IMR-90 (cell line): Measurements from ENCODE around the gene TMEM100. TPM values are rescaled to one million over a fixed set of nuclear protein-coding genes. Genes with fewer than 3 reads are reported as not detected.

ENCODE experiments used
- ATAC-seq: fragments of 200-7000 bp; cut with Tn5 transposase; 2 replicates; pipeline ENCODE4 v1.9.1; 2020; ENCODE audit warnings: low read depth, mild to moderate bottlenecking, moderate library complexity
- BruUV-seq: library from RNA; stranded (reverse); fragments of 400-500 nt; replicated peaks from 2 replicates; lab custom pipeline; 2021; lab: Mats Ljungman, UMichigan
- CTCF ChIA-PET: fragments of 300-600 bp; formaldehyde crosslinking; extraction: SDS; loops from one replicate; lab custom pipeline; 2021; ENCODE audit warnings: antibody characterized with exemption; lab: Yijun Ruan, JAX
- POLR2A ChIA-PET: fragments of 300-600 bp; sonication (Branson Sonifier 250); formaldehyde crosslinking; loops from one replicate; lab custom pipeline; 2022; ENCODE audit warnings: antibody characterized with exemption; ENCODE audit not compliant: unreplicated experiment; lab: Charles Lee
- DNase-seq: peaks from one replicate; pipeline ENCODE4 v3.0.0; 2013
- H2AFZ ChIP-seq: replicated peaks from 2 replicates; pipeline ENCODE3; 2013; ENCODE audit warnings: low read length, mild to moderate bottlenecking; ENCODE audit not compliant: poor library complexity
- H2AK5ac ChIP-seq: 2 replicates; pipeline ENCODE4 v1.6.1; 2013; ENCODE audit warnings: low read depth, low read length, inconsistent platforms
- H2AK9ac ChIP-seq: replicated peaks from 2 replicates; pipeline ENCODE3; 2013; ENCODE audit warnings: mild to moderate bottlenecking, low read depth, low read length, moderate library complexity; ENCODE audit not compliant: poor library complexity
- H2BK120ac ChIP-seq: 2 replicates; pipeline ENCODE4 v1.6.1; 2013; ENCODE audit warnings: low read depth, low read length, inconsistent platforms
- H2BK15ac ChIP-seq: 3 replicates; pipeline ENCODE4 v1.6.1; 2013; ENCODE audit warnings: low read depth, low read length, inconsistent platforms
- H2BK20ac ChIP-seq: 2 replicates; pipeline ENCODE4 v1.6.1; 2013; ENCODE audit warnings: low read depth, mild to moderate bottlenecking, inconsistent platforms, low read length, moderate library complexity
- H2BK5ac ChIP-seq: 2 replicates; pipeline ENCODE4 v1.6.1; 2013; ENCODE audit warnings: mild to moderate bottlenecking, low read depth, low read length, inconsistent platforms; ENCODE audit not compliant: poor library complexity, severe bottlenecking
- H3K14ac ChIP-seq: replicated peaks from 2 replicates; pipeline ENCODE4 v1.6.1; 2013; ENCODE audit warnings: low read depth, low read length, inconsistent platforms
- H3K18ac ChIP-seq: 2 replicates; pipeline ENCODE4 v1.6.1; 2013; ENCODE audit warnings: low read depth, low read length, control low read depth
- H3K23ac ChIP-seq: 2 replicates; pipeline ENCODE4 v1.6.1; 2013; ENCODE audit warnings: low read depth, low read length, inconsistent platforms
- H3K27ac ChIP-seq: 2 replicates; pipeline ENCODE4 v1.5.1; 2013; ENCODE audit warnings: mild to moderate bottlenecking, control low read depth, low read length; ENCODE audit not compliant: insufficient read depth
- H3K27me3 ChIP-seq: 2 replicates; pipeline ENCODE4 v1.6.1; 2013; ENCODE audit warnings: low read length; ENCODE audit not compliant: control insufficient read depth, insufficient read depth
- H3K36me3 ChIP-seq: 2 replicates; pipeline ENCODE4 v1.6.1; 2013; ENCODE audit warnings: low read length, mixed read lengths; ENCODE audit not compliant: control insufficient read depth, insufficient read depth
- H3K4ac ChIP-seq: 2 replicates; pipeline ENCODE4 v1.6.1; 2013; ENCODE audit warnings: low read depth, low read length, inconsistent platforms
- H3K4me1 ChIP-seq: 2 replicates; pipeline ENCODE4 v1.6.1; 2013; ENCODE audit warnings: low read length, mixed read lengths; ENCODE audit not compliant: control insufficient read depth, insufficient read depth
- H3K4me2 ChIP-seq: 2 replicates; pipeline ENCODE4 v1.6.1; 2013; ENCODE audit warnings: low read depth, mild to moderate bottlenecking, control low read depth, low read length, moderate library complexity
- H3K4me3 ChIP-seq: 2 replicates; pipeline ENCODE4 v1.5.1; 2013; ENCODE audit warnings: low read depth, mild to moderate bottlenecking, control low read depth, low read length, moderate library complexity; ENCODE audit not compliant: insufficient read depth
- H3K56ac ChIP-seq: 2 replicates; pipeline ENCODE4 v1.6.1; 2013; ENCODE audit warnings: low read length, inconsistent platforms; ENCODE audit not compliant: insufficient read depth; ENCODE audit errors: extremely low read depth
- H3K79me1 ChIP-seq, 2 experiments: 2 replicates each; pipeline ENCODE4 v1.6.1; 2013; ENCODE audit warnings: low read length in 2 of 2, inconsistent platforms in 1 of 2, low read depth in 1 of 2
- H3K9ac ChIP-seq: 2 replicates; pipeline ENCODE4 v1.6.1; 2013; ENCODE audit warnings: low read depth, low read length, control low read depth
- H3K9me1 ChIP-seq: 2 replicates; pipeline ENCODE4 v1.6.1; 2013; ENCODE audit warnings: low read length, inconsistent platforms; ENCODE audit not compliant: insufficient read depth
- H3K9me3 ChIP-seq: 2 replicates; pipeline ENCODE4 v1.6.1; 2013; ENCODE audit warnings: low read length; ENCODE audit not compliant: control insufficient read depth, insufficient read depth
- H4K20me1 ChIP-seq: 2 replicates; pipeline ENCODE4 v1.6.1; 2013; ENCODE audit warnings: low read length, inconsistent platforms; ENCODE audit not compliant: insufficient read depth
- H4K5ac ChIP-seq: 2 replicates; pipeline ENCODE4 v1.6.1; 2013; ENCODE audit warnings: mild to moderate bottlenecking, low read depth, low read length, control low read depth
- H4K8ac ChIP-seq, 2 experiments: 2 replicates each; pipeline ENCODE4 v1.6.1; 2013; ENCODE audit warnings: low read depth in 2 of 2, low read length in 2 of 2, control low read depth in 1 of 2, inconsistent platforms in 1 of 2
- H4K91ac ChIP-seq: 2 replicates; pipeline ENCODE4 v1.6.1; 2013; ENCODE audit warnings: low read depth, low read length, inconsistent platforms; ENCODE audit not compliant: insufficient read depth
- BHLHE40 ChIP-seq: fragments of 150-350 bp; IDR thresholded peaks from 2 replicates; pipeline ENCODE4 v1.6.1; 2016; ENCODE audit warnings: mild to moderate bottlenecking, low read depth, low read length
- CEBPB ChIP-seq: IDR thresholded peaks from 2 replicates; pipeline ENCODE4 v1.6.1; 2012; ENCODE audit warnings: low read depth, low read length, improper control_type of control experiment
- CHD1 ChIP-seq: IDR thresholded peaks from 2 replicates; pipeline ENCODE4 v1.6.1; 2012; ENCODE audit warnings: low read depth, low read length, improper control_type of control experiment
- FOS ChIP-seq: fragments of 150-350 bp; IDR thresholded peaks from 2 replicates; pipeline ENCODE4 v1.6.1; 2016; ENCODE audit warnings: low read depth, low read length
- MAFK ChIP-seq: IDR thresholded peaks from 2 replicates; pipeline ENCODE4 v1.6.1; 2012; ENCODE audit warnings: low read depth, low read length, improper control_type of control experiment
- MAZ ChIP-seq: IDR thresholded peaks from 2 replicates; pipeline ENCODE4 v1.6.1; 2012; ENCODE audit warnings: low read depth, mild to moderate bottlenecking, low read length, improper control_type of control experiment, moderate library complexity, borderline replicate concordance
- MXI1 ChIP-seq: IDR thresholded peaks from 2 replicates; pipeline ENCODE4 v1.6.1; 2012; ENCODE audit warnings: low read depth, mild to moderate bottlenecking, low read length, moderate library complexity, borderline replicate concordance
- NFE2L2 ChIP-seq: fragments of 150-350 bp; IDR thresholded peaks from 2 replicates; pipeline ENCODE4 v1.6.1; 2016; ENCODE audit warnings: low read depth, mild to moderate bottlenecking, low read length
- POLR2A ChIP-seq: IDR thresholded peaks from 2 replicates; pipeline ENCODE4 v1.6.1; 2012; ENCODE audit warnings: mild to moderate bottlenecking, low read depth, low read length
- RAD21 ChIP-seq: IDR thresholded peaks from 2 replicates; pipeline ENCODE4 v1.6.1; 2012; ENCODE audit warnings: low read length, improper control_type of control experiment
- RCOR1 ChIP-seq: IDR thresholded peaks from 2 replicates; pipeline ENCODE4 v1.6.1; 2012; ENCODE audit warnings: mild to moderate bottlenecking, low read length, improper control_type of control experiment; ENCODE audit not compliant: insufficient replicate concordance
- RFX5 ChIP-seq: IDR thresholded peaks from 2 replicates; pipeline ENCODE4 v1.8.0; 2012; ENCODE audit warnings: low read depth, mild to moderate bottlenecking, low read length, moderate library complexity
- SMC3 ChIP-seq: fragments of 150-350 bp; IDR thresholded peaks from 2 replicates; pipeline ENCODE4 v1.6.1; 2016; ENCODE audit warnings: low read depth, mild to moderate bottlenecking, antibody characterized with exemption, low read length, moderate library complexity
- USF2 ChIP-seq: fragments of 150-350 bp; IDR thresholded peaks from 2 replicates; pipeline ENCODE4 v1.6.1; 2017; ENCODE audit warnings: mild to moderate bottlenecking, antibody characterized with exemption, low read length, low read depth
- WGBS, 2 experiments: methylation state at CpG; one replicate each; pipeline versions ENCODE4 v1.1.5 to v1.1.7; 2013; ENCODE audit warnings: missing lambda C conversion rate in 2 of 2; ENCODE audit not compliant: insufficient read length in 1 of 2; ENCODE audit errors: extremely low coverage in 2 of 2; 5-methylcytosine and 5-hydroxymethylcytosine counted together
- dilution Hi-C: fragments of 300-500 bp; cut with HindIII; formaldehyde crosslinking; loops from one replicate; pipeline ENCODE4 v1.14.3; 2018; ENCODE audit warnings: low sequenced_read_pairs; ENCODE audit not compliant: unreplicated experiment
- in situ Hi-C: fragments of 300-500 bp; cut with MboI; formaldehyde crosslinking; loops from 3 replicates; pipeline ENCODE4 v1.14.3; 2019; ENCODE audit warnings: low sequenced_read_pairs, inconsistent platforms, mixed read lengths
- intact Hi-C: fragments of 100-400 bp; cut with micrococcal nuclease; formaldehyde crosslinking; loops from 2 replicates; pipeline ENCODE4 v1.10.0; 2022
- polyA plus RNA-seq, 3 experiments: library from polyadenylated mRNA; depleted of rRNA; stranded (reverse); fragments of >200 nt; gene quantifications; 2 replicates each; pipeline ENCODE4 v1.2.3, GENCODE V29; 2012; ENCODE audit warnings: low replicate concordance in 1 of 3
- total RNA-seq: library from RNA; depleted of rRNA; stranded (reverse); fragments of >200 nt; gene quantifications from 2 replicates; pipeline ENCODE4 v1.2.3, GENCODE V29; 2012
- TF ChIP-seq, protein P1 (sequence below): conservative IDR thresholded peaks from 2 replicates; pipeline ENCODE4 v1.5.1; 2012; ENCODE audit warnings: mild to moderate bottlenecking, low read depth, low read length, improper control_type of control experiment
- TF ChIP-seq, protein P2 (sequence below): fragments of 150-350 bp; IDR thresholded peaks from 2 replicates; pipeline ENCODE4 v1.6.1; 2016; ENCODE audit warnings: low read depth, mild to moderate bottlenecking, low read length, moderate library complexity, borderline replicate concordance

The TMEM100 gene
- total and polyA plus RNA-seq, 2 of the 4 experiments (the other 2 are of a cell fraction): 0.21 to 0.36 TPM

- Histone ChIP-seq H3K4ac (no peak overlapping the region), H4K5ac (no peak overlapping the region), H3K36me3 (peaks cover 3% of the 10 kb centered on the region), H3K27me3 (no peaks in the 10 kb centered on the region), H2AFZ (no peak overlapping the region), H3K14ac (no peak overlapping the region), H4K8ac (no peak overlapping the region), H3K9ac (no peak overlapping the region), H3K9me3 (no peaks in the 10 kb centered on the region), H4K91ac (no peak overlapping the region), H3K79me1 (peaks cover 24 to 53% of the 10 kb centered on the region in 2 experiments), H3K18ac (no peak overlapping the region), H3K23ac (no peak overlapping the region), H4K20me1 (0 out of 2 replicates have a peak, but pooled peaks cover 3% of the 10 kb centered on the region), H3K56ac (no peak overlapping the region), H2BK15ac (no peak overlapping the region), H2BK5ac (no peak overlapping the region), H2AK5ac (no peak overlapping the region), H3K4me1 (no peaks in the 10 kb centered on the region), H3K4me3 (no peak overlapping the region), H2BK120ac (no peak overlapping the region), H2AK9ac (no peak overlapping the region), H3K27ac (no peak overlapping the region), H2BK20ac (no peak overlapping the region), H3K4me2 (no peak overlapping the region), H3K9me1 (peaks cover 3% of the 10 kb centered on the region; the same call in 1 of the 2 replicates)
- in situ Hi-C loops (no loop called here), intact Hi-C loops (loop anchor here (10.0 kb wide), 1 partner anchor 333 kb away; the partner anchor contains the start of gene MMD), dilution Hi-C loops (no loop called here)
- DNase-seq (no peak), ATAC-seq (no peak)
- POLR2A ChIA-PET: interaction anchor here (0.6 kb wide), 1 partner anchor 1238 kb away, joined by 3 read pairs; no protein-coding TSS in a partner anchor
- CTCF ChIA-PET: no interaction called here
- BruUV-seq: no TSS peak
- WGBS, 2 experiments: no CpG with 5 or more reads among the region's 1 CpG
- no peak for TF ChIP-seq CHD1
- no peak for TF ChIP-seq FOS
- no peak for TF ChIP-seq CEBPB
- no peak for TF ChIP-seq MAFK
- no peak for TF ChIP-seq RFX5
- no peak for TF ChIP-seq POLR2A
- TF ChIP-seq SMC3: no peak
- TF ChIP-seq USF2: no peak
- TF ChIP-seq, protein P1, sequence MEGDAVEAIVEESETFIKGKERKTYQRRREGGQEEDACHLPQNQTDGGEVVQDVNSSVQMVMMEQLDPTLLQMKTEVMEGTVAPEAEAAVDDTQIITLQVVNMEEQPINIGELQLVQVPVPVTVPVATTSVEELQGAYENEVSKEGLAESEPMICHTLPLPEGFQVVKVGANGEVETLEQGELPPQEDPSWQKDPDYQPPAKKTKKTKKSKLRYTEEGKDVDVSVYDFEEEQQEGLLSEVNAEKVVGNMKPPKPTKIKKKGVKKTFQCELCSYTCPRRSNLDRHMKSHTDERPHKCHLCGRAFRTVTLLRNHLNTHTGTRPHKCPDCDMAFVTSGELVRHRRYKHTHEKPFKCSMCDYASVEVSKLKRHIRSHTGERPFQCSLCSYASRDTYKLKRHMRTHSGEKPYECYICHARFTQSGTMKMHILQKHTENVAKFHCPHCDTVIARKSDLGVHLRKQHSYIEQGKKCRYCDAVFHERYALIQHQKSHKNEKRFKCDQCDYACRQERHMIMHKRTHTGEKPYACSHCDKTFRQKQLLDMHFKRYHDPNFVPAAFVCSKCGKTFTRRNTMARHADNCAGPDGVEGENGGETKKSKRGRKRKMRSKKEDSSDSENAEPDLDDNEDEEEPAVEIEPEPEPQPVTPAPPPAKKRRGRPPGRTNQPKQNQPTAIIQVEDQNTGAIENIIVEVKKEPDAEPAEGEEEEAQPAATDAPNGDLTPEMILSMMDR: no peak
- TF ChIP-seq MAZ: no peak
- TF ChIP-seq, protein P2, sequence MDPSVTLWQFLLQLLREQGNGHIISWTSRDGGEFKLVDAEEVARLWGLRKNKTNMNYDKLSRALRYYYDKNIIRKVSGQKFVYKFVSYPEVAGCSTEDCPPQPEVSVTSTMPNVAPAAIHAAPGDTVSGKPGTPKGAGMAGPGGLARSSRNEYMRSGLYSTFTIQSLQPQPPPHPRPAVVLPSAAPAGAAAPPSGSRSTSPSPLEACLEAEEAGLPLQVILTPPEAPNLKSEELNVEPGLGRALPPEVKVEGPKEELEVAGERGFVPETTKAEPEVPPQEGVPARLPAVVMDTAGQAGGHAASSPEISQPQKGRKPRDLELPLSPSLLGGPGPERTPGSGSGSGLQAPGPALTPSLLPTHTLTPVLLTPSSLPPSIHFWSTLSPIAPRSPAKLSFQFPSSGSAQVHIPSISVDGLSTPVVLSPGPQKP: no peak
- no peak for TF ChIP-seq RAD21
- TF ChIP-seq RCOR1: no peak
- no peak for TF ChIP-seq MXI1
- no peak for TF ChIP-seq NFE2L2
- TF ChIP-seq BHLHE40: no peak
Observed at GRCh38 chr17:55757659-55758058, 35.0 kb upstream of the TMEM100 start.
